ENCODE measurements around the gene SP140L.
"Not testable (repeated sequence)": the region's sequence is repeated elsewhere in the genome, so short reads cannot be mapped to it uniquely, and the experiment has no call there.

The SP140L gene

GRCh38 chr2:230435431-230435830, 108.4 kb downstream of the SP140L start:
- H3K27me3 ChIP-seq (ENCODE audit: control insufficient read depth in 1 of 2, insufficient read depth in 1 of 2, low read length in 2 of 2), result no peaks in the 10 kb centered on the region
- peaks cover 9 to 64% of the 10 kb centered on the region in 2 experiments for H3K36me3 ChIP-seq (ENCODE audit: control insufficient read depth in 1 of 2, insufficient read depth in 2 of 2, low read depth in 1 of 2, low read length in 2 of 2)
- H4K91ac ChIP-seq (ENCODE audit: low read length), result no peak overlapping the region
- no peak overlapping the region for H2AFZ ChIP-seq (ENCODE audit: low read depth, low read length)
- no peak overlapping the region for H3K4me3 ChIP-seq (ENCODE audit: insufficient read depth in 1 of 2, low read depth in 1 of 2, low read length in 2 of 2)
- H2AK5ac ChIP-seq (ENCODE audit: low read length, severe bottlenecking), result no peak overlapping the region
- no peak overlapping the region for H3K18ac ChIP-seq (ENCODE audit: low read depth in 1 of 2, low read length in 2 of 2)
- no peak overlapping the region for H3K27ac ChIP-seq (ENCODE audit: low read length, poor library complexity, severe bottlenecking)
- H3K9me3 ChIP-seq (ENCODE audit: control insufficient read depth, low read length), result peaks cover 17% of the 10 kb centered on the region
- DNase-seq, result no peak
- H3K79me1 ChIP-seq (replicated peaks; ENCODE audit: low read length, poor library complexity, severe bottlenecking), result peaks cover 9% of the 10 kb centered on the region
- H3K9ac ChIP-seq (ENCODE audit: low read length), result peak overlapping the region; percentile 51
- H2BK120ac ChIP-seq (ENCODE audit: low read depth, low read length), result no peak overlapping the region
- H4K8ac ChIP-seq (ENCODE audit: low read length), result no peak overlapping the region
- H2BK12ac ChIP-seq (ENCODE audit: low read length in 2 of 2), result no peak overlapping the region
- H2BK5ac ChIP-seq (ENCODE audit: low read depth, low read length, poor library complexity, severe bottlenecking), result no peak overlapping the region
- peaks cover 3% of the 10 kb centered on the region for H3K4me1 ChIP-seq (ENCODE audit: control insufficient read depth, insufficient read depth, low read depth, low read length)
- H3K4me2 ChIP-seq (ENCODE audit: low read length, poor library complexity, severe bottlenecking), result no peak overlapping the region
- no peak overlapping the region for H3K4ac ChIP-seq (ENCODE audit: low read depth in 1 of 2, low read length in 2 of 2)
- no peak overlapping the region for H2BK15ac ChIP-seq (ENCODE audit: low read depth, poor library complexity, severe bottlenecking)
- 90% methylated on average over 2 of the region's 2 CpGs for WGBS
- H3K14ac ChIP-seq (ENCODE audit: low read length in 2 of 2), result no peak overlapping the region
- no peak overlapping the region for H3K23ac ChIP-seq (ENCODE audit: low read length in 2 of 2)

- H3K14ac ChIP-seq (ENCODE audit: low read length in 2 of 2); H4K8ac ChIP-seq (ENCODE audit: low read length); H3K23ac ChIP-seq (ENCODE audit: low read length in 2 of 2); H2AK5ac ChIP-seq (ENCODE audit: low read length, severe bottlenecking); H3K9ac ChIP-seq (ENCODE audit: low read length); H3K4me3 ChIP-seq (ENCODE audit: insufficient read depth in 1 of 2, low read depth in 1 of 2, low read length in 2 of 2); H2BK5ac ChIP-seq (ENCODE audit: low read depth, low read length, poor library complexity, severe bottlenecking); H3K27ac ChIP-seq (ENCODE audit: low read length, poor library complexity, severe bottlenecking); H3K18ac ChIP-seq (ENCODE audit: low read depth in 1 of 2, low read length in 2 of 2); H2BK15ac ChIP-seq (ENCODE audit: low read depth, poor library complexity, severe bottlenecking); H3K79me1 ChIP-seq (replicated peaks; ENCODE audit: low read length, poor library complexity, severe bottlenecking); H3K9me3 ChIP-seq (ENCODE audit: control insufficient read depth, low read length); H3K4ac ChIP-seq (ENCODE audit: low read depth in 1 of 2, low read length in 2 of 2); H2BK12ac ChIP-seq (ENCODE audit: low read length in 2 of 2); H2BK120ac ChIP-seq (ENCODE audit: low read depth, low read length); H3K4me2 ChIP-seq (ENCODE audit: low read length, poor library complexity, severe bottlenecking); H3K27me3 ChIP-seq (ENCODE audit: control insufficient read depth in 1 of 2, insufficient read depth in 1 of 2, low read length in 2 of 2); H3K4me1 ChIP-seq (ENCODE audit: control insufficient read depth, insufficient read depth, low read depth, low read length); H2AFZ ChIP-seq (ENCODE audit: low read depth, low read length); DNase-seq; H4K91ac ChIP-seq (ENCODE audit: low read length): not testable (repeated sequence)
- H3K36me3 ChIP-seq (ENCODE audit: control insufficient read depth in 1 of 2, insufficient read depth in 2 of 2, low read depth in 1 of 2, low read length in 2 of 2), result peaks cover 0 to 56% of the 10 kb centered on the region in 2 experiments
These were observed 112.1 kb downstream of the SP140L start for GRCh38 chr2:230439121-230439520.

GRCh38 chr2:230439590-230439989, 112.6 kb downstream of the SP140L start:
- H4K8ac ChIP-seq (ENCODE audit: low read length), result no peak overlapping the region
- H2BK15ac ChIP-seq (ENCODE audit: low read depth, poor library complexity, severe bottlenecking), result no peak overlapping the region
- peaks cover 3 to 61% of the 10 kb centered on the region in 2 experiments for H3K36me3 ChIP-seq (ENCODE audit: control insufficient read depth in 1 of 2, insufficient read depth in 2 of 2, low read depth in 1 of 2, low read length in 2 of 2)
- no peak overlapping the region for H3K23ac ChIP-seq (ENCODE audit: low read length in 2 of 2)
- no peak overlapping the region for H2AFZ ChIP-seq (ENCODE audit: low read depth, low read length)
- H3K27me3 ChIP-seq (ENCODE audit: control insufficient read depth in 1 of 2, insufficient read depth in 1 of 2, low read length in 2 of 2), result no peaks in the 10 kb centered on the region
- H3K9ac ChIP-seq (ENCODE audit: low read length), result no peak overlapping the region
- H3K27ac ChIP-seq (ENCODE audit: low read length, poor library complexity, severe bottlenecking), result no peak overlapping the region
- 39% methylated on average over 2 of the region's 2 CpGs for WGBS
- H3K4me1 ChIP-seq (ENCODE audit: control insufficient read depth, insufficient read depth, low read depth, low read length), result no peaks in the 10 kb centered on the region
- no peak overlapping the region for H3K4ac ChIP-seq (ENCODE audit: low read depth in 1 of 2, low read length in 2 of 2)
- H3K79me1 ChIP-seq (replicated peaks; ENCODE audit: low read length, poor library complexity, severe bottlenecking), result peaks cover 10% of the 10 kb centered on the region
- DNase-seq, result no peak
- H3K4me2 ChIP-seq (ENCODE audit: low read length, poor library complexity, severe bottlenecking), result no peak overlapping the region
- no peak overlapping the region for H2BK120ac ChIP-seq (ENCODE audit: low read depth, low read length)
- H2BK5ac ChIP-seq (ENCODE audit: low read depth, low read length, poor library complexity, severe bottlenecking), result no peak overlapping the region
- no peak overlapping the region for H2BK12ac ChIP-seq (ENCODE audit: low read length in 2 of 2)
- no peak overlapping the region for H3K18ac ChIP-seq (ENCODE audit: low read depth in 1 of 2, low read length in 2 of 2)
- H2AK5ac ChIP-seq (ENCODE audit: low read length, severe bottlenecking), result no peak overlapping the region
- H3K9me3 ChIP-seq (ENCODE audit: control insufficient read depth, low read length), result peaks cover 9% of the 10 kb centered on the region
- H4K91ac ChIP-seq (ENCODE audit: low read length), result no peak overlapping the region
- no peak overlapping the region for H3K4me3 ChIP-seq (ENCODE audit: insufficient read depth in 1 of 2, low read depth in 1 of 2, low read length in 2 of 2)
- no peak overlapping the region for H3K14ac ChIP-seq (ENCODE audit: low read length in 2 of 2)

- H4K8ac ChIP-seq (ENCODE audit: low read length), result no peak overlapping the region
- H2BK15ac ChIP-seq (ENCODE audit: low read depth, poor library complexity, severe bottlenecking), result no peak overlapping the region
- no peak overlapping the region for H2AFZ ChIP-seq (ENCODE audit: low read depth, low read length)
- peaks cover 5% of the 10 kb centered on the region for H3K9me3 ChIP-seq (ENCODE audit: control insufficient read depth, low read length)
- H3K4me1 ChIP-seq (ENCODE audit: control insufficient read depth, insufficient read depth, low read depth, low read length), result peaks cover 1% of the 10 kb centered on the region
- no peak overlapping the region for H3K14ac ChIP-seq (ENCODE audit: low read length in 2 of 2)
- peak; percentile 34 for DNase-seq
- peak overlapping the region; percentile 28 for H3K9ac ChIP-seq (ENCODE audit: low read length)
- no peak overlapping the region for H2BK5ac ChIP-seq (ENCODE audit: low read depth, low read length, poor library complexity, severe bottlenecking)
- H2BK12ac ChIP-seq (ENCODE audit: low read length in 2 of 2), result no peak overlapping the region
- H3K4me2 ChIP-seq (ENCODE audit: low read length, poor library complexity, severe bottlenecking), result no peak overlapping the region
- H3K27me3 ChIP-seq (ENCODE audit: control insufficient read depth in 1 of 2, insufficient read depth in 1 of 2, low read length in 2 of 2), result no peaks in the 10 kb centered on the region
- 98% methylated on average over 3 of the region's 4 CpGs for WGBS
- H2BK120ac ChIP-seq (ENCODE audit: low read depth, low read length), result no peak overlapping the region
- no peak overlapping the region for H2AK5ac ChIP-seq (ENCODE audit: low read length, severe bottlenecking)
- peaks cover 17% of the 10 kb centered on the region for H3K79me1 ChIP-seq (replicated peaks; ENCODE audit: low read length, poor library complexity, severe bottlenecking)
- peak overlapping the region in 1 of 2 experiments; percentile 5 for H3K4me3 ChIP-seq (ENCODE audit: insufficient read depth in 1 of 2, low read depth in 1 of 2, low read length in 2 of 2)
- H3K23ac ChIP-seq (ENCODE audit: low read length in 2 of 2), result no peak overlapping the region
- no peak overlapping the region for H4K91ac ChIP-seq (ENCODE audit: low read length)
- H3K18ac ChIP-seq (ENCODE audit: low read depth in 1 of 2, low read length in 2 of 2), result no peak overlapping the region
- H3K4ac ChIP-seq (ENCODE audit: low read depth in 1 of 2, low read length in 2 of 2), result no peak overlapping the region
- no peak overlapping the region for H3K27ac ChIP-seq (ENCODE audit: low read length, poor library complexity, severe bottlenecking)
- peaks cover 12 to 66% of the 10 kb centered on the region in 2 experiments for H3K36me3 ChIP-seq (ENCODE audit: control insufficient read depth in 1 of 2, insufficient read depth in 2 of 2, low read depth in 1 of 2, low read length in 2 of 2)
These were observed 114.4 kb downstream of the SP140L start for GRCh38 chr2:230441227-230441897.
